Stimulated activated CD4-positive, alpha-beta T cell treated with anti-CD3 and anti-CD28 coated beads, Interleukin-2, amount 100 ng/mL, for 4 hours (primary cell): Measurements from ENCODE around the gene RCOR1.

Experiments used
- DNase-seq: peaks from one replicate; pipeline ENCODE4 v3.0.0-alpha.2; 2020; ENCODE audit warnings: low read depth

Gene RCOR1

DNA sequence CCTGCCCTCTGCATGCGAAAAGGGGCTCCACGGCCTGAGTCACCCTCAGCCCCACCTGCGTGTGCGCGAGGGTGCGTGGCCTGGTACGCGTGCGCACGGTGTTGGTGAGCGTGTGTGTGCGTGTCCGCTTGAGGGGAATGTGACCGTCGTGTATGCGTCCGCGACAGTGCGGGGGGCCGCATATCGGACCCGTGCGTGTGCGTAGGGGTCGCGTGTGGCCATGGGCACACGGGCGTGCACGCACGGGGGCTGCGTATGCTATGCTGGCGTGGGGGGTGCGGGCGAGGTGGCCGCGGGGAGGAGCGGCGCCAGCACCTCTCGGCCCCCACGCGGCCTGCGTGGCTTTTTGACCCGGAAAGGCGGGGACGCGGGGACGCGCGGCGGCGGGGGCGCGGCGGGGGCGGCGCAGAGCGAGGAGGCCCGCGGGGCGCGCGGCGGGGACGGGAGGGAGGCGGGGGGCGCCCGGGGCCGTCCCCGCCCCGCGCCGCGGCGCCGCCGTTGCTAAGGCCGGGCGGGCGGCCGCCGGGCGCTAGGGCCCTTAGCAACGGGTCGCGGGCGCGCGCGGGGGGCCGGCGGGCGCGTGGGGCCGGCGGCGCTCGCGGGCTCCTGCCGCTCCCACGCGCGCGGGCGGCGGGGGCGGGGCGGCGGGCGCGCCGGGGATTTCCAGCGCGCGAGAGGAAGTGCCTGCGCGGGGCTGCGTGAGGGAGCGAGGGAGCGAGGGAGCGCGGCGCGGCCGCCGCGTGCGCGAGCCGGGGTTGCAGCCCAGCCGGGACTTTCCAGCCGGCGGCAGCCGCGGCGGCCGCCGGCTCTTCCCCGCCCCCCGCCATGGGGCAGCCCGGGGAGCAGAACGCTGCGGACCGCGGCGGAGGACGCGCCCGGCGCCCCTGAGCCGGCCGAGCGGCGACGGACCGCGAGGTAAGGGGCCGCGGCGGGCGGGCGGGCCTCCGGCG lies 184.6 kb downstream of the RCOR1 start, which contains the start of gene TRAF3:
Gene TRAF3, plus strand, starts transcription at position 689 of the 950 bp plus-strand sequence. CDS start 92,753 bp downstream, outside the sequence.
- peak; percentile 86 for DNase-seq

DNA sequence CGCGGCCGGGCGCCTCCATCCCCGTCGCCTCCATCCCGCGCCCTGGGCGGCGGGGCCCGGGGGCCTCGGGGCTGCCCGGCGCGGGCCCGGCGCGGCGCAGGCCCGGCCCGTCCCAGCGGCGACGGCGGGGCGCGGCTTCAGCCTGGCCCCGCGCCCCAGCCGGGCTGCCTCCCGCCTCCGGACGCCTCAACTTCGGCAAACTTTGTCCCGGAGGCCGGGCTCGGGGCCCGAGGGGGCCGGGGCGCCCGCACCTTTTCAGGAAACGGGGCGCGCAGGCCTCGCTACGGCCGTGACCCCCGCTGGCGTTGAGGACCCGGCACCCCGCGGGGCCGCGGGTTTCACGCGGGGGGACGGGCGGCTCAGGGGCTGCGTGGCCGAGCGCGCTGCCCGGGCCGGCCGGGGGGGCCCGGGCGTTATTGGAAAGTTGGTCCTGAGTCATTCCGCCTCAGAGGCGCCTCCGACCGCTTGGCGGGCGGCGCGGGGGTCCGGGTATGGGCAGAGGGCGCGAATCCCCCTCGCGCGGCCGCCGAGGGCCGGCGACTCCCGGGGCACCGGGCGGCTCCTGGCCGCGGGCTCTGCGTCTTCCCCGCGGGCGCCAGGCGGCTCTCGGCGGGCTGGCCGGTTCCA lies 185.4 kb downstream of the RCOR1 start:
- DNase-seq, result no peak

- peak; percentile 20 for DNase-seq
Measured at GRCh38 chr14:102778338-102779083, 186.1 kb downstream of the RCOR1 start.

DNA sequence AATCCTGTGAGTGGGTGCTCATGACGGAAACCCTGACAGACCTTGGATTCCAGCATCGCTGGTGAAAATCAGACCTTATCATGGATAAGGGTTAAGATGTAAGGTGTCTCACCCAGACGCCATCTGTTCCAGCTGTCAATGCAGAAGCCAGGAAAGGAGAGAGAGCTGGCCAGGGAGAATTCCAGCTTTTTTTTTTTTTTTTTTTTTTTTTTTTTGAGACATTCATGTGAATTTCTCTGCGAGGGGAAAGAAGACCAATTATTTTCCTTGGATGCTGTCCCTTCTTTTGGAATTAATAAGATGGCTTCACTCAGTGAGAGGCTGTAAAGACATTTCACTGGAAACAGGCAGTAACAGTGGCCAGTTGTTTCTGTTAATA lies 186.6 kb downstream of the RCOR1 start:
- no peak for DNase-seq

DNA sequence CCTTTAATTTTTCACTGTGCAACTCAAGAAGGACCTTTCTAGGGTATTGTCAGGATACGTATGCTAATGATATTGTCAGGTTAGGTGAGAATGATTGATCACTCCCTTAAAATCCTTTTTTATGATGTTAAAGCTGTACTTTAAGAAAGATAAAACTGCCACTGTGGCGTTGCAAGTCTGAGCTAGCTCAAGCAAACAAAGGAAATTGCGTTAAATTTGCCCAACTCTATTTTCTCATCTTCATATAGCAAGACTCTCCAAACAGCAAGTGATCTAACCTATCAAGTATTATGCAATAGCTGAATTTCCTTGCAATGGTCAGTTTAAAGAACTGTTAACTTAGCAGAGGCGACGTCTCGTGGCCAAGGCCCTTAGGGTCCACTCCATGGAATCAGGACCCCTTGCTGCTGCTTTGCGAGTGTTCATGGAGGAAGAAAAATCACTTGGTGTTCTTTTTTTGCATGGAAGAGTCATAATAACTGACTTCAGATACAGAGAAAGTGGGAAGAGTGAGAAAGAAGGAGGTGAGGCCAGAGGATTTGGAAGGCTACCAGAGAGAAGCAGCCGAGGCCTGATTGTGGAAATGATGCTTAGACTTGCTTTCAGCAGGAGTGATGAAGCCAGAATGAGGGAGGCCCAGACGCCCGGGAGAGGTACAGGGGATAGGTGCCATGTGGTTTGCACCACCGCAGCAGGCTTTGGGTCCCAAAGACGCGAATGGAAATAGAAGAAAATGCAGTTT lies 187.3 kb downstream of the RCOR1 start:
- no peak for DNase-seq
